ENCODE measurements around the gene TMEM134. TPM values are rescaled to one million over a fixed set of nuclear protein-coding genes. Genes with fewer than 3 reads are reported as not detected.

TMEM134 gene
- total and polyA plus RNA-seq, 2 of the 4 experiments (the other 2 are of a cell fraction), result 12.5 to 55.0 TPM

GRCh38 chr11:67468456-67468758 is 644 bp downstream of the TMEM134 start:
- Histone ChIP-seq H3K18ac (ENCODE audit: low read depth, low read length) (no peak overlapping the region; the same call in 1 of the 2 replicates), H3K27ac (ENCODE audit: insufficient read depth, low read length) (peak overlapping the region; percentile 78), H3K4ac (ENCODE audit: low read depth, low read length) (peak overlapping the region; percentile 79), H2BK120ac (ENCODE audit: low read depth, low read length) (no peak overlapping the region; the same call in 1 of the 2 replicates), H2AFZ (replicated peaks; ENCODE audit: low read length, poor library complexity) (peak overlapping the region; percentile 98), H3K9me1 (ENCODE audit: insufficient read depth, low read length) (peaks cover 12% of the 10 kb centered on the region), H3K4me1 (ENCODE audit: control insufficient read depth, insufficient read depth, low read length) (peaks cover 9% of the 10 kb centered on the region), H3K9me3 (ENCODE audit: control insufficient read depth, insufficient read depth, low read length) (no peaks in the 10 kb centered on the region), H2AK5ac (ENCODE audit: low read depth, low read length) (peak overlapping the region; percentile 86), H3K14ac (replicated peaks; ENCODE audit: low read depth, low read length) (peak overlapping the region; percentile 83), H4K5ac (ENCODE audit: low read depth, low read length) (peak overlapping the region; percentile 31; the same call in 1 of the 2 replicates), H4K20me1 (ENCODE audit: insufficient read depth, low read length) (no peaks in the 10 kb centered on the region), H3K27me3 (ENCODE audit: control insufficient read depth, insufficient read depth, low read length) (peaks cover 3% of the 10 kb centered on the region; the same call in 1 of the 2 replicates), H3K56ac (ENCODE audit: extremely low read depth, insufficient read depth, low read length) (peak overlapping the region; percentile 52), H3K9ac (ENCODE audit: low read depth, low read length) (peak overlapping the region; percentile 79), H3K4me3 (ENCODE audit: insufficient read depth, low read depth, low read length) (peak overlapping the region; percentile 87), H2AK9ac (replicated peaks; ENCODE audit: low read depth, low read length, poor library complexity) (peak overlapping the region; percentile 99), H4K91ac (ENCODE audit: insufficient read depth, low read depth, low read length) (peak overlapping the region; percentile 39), H3K23ac (ENCODE audit: low read depth, low read length) (peak overlapping the region; percentile 95), H3K36me3 (ENCODE audit: control insufficient read depth, insufficient read depth, low read length) (peaks cover 2% of the 10 kb centered on the region; the same call in 1 of the 2 replicates), H4K8ac (ENCODE audit: low read depth in 2 of 2, low read length in 2 of 2) (peak overlapping the region; percentile 77 to 84), H2BK20ac (ENCODE audit: low read depth, low read length) (no peak overlapping the region), H2BK15ac (ENCODE audit: low read depth, low read length) (no peak overlapping the region), H2BK5ac (ENCODE audit: low read depth, low read length, poor library complexity, severe bottlenecking) (peak overlapping the region; percentile 66), H3K79me1 (ENCODE audit: low read depth in 1 of 2, low read length in 2 of 2) (peaks cover 4 to 24% of the 10 kb centered on the region in 2 experiments; a peak in 2 of 4 replicates), H3K4me2 (ENCODE audit: low read depth, low read length) (peak overlapping the region; percentile 94)
- no peak for DNase-seq
- BruUV-seq (replicated peaks), result no TSS peak
- ATAC-seq (ENCODE audit: low read depth), result no peak
- POLR2A ChIA-PET (ENCODE audit: unreplicated experiment), result interaction anchor here (0.6 kb wide), 1 partner anchor 25 kb away, joined by 6 read pairs; the partner anchor contains the start of gene CORO1B
- in situ Hi-C loops (cut with MboI; ENCODE audit: low sequenced_read_pairs), result no loop called here
- 0% methylated on average over 1 of the region's 6 CpGs; no CpG with 5 or more reads in 1 of the 2 experiments for WGBS, 2 experiments (ENCODE audit: extremely low coverage in 2 of 2, insufficient read length in 1 of 2)
- CTCF ChIA-PET, result interaction anchor here (1.5 kb wide), 1 partner anchor 67 kb away, joined by 3 read pairs; the partner anchor contains the start of gene PPP1CA
- no peak for TF ChIP-seq BHLHE40 (IDR thresholded peaks at IDR 0.05; ENCODE audit: low read depth, low read length)
- TF ChIP-seq, protein P1, sequence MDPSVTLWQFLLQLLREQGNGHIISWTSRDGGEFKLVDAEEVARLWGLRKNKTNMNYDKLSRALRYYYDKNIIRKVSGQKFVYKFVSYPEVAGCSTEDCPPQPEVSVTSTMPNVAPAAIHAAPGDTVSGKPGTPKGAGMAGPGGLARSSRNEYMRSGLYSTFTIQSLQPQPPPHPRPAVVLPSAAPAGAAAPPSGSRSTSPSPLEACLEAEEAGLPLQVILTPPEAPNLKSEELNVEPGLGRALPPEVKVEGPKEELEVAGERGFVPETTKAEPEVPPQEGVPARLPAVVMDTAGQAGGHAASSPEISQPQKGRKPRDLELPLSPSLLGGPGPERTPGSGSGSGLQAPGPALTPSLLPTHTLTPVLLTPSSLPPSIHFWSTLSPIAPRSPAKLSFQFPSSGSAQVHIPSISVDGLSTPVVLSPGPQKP (IDR thresholded peaks at IDR 0.05; ENCODE audit: borderline replicate concordance, low read depth, low read length), result no peak
- no peak for TF ChIP-seq FOS (IDR thresholded peaks at IDR 0.05; ENCODE audit: low read depth, low read length)
- dilution Hi-C loops (cut with HindIII; ENCODE audit: low sequenced_read_pairs, unreplicated experiment), result no loop called here
- intact Hi-C loops (cut with micrococcal nuclease), result loop anchor here (1.0 kb wide), 1 partner anchor 25 kb away; the partner anchor contains the start of gene CORO1B

Data from IMR-90 (cell line).